A549 (cell line): ENCODE data around the gene KHSRP. TPM values are rescaled to one million over a fixed set of nuclear protein-coding genes. Genes with fewer than 3 reads are reported as not detected.

Experiments used
- ATAC-seq, 2 experiments: fragments of 200-7000 bp in 1 of 2; fragments of >200 bp in 1 of 2; cut with Nextera tagmentation in 1 of 2; cut with Tn5 transposase in 1 of 2; 3 replicates each; pipeline versions ENCODE4 v1.8.0 to v1.9.1; 2018 to 2020; ENCODE audit warnings: mild to moderate bottlenecking in 1 of 2, moderate library complexity in 1 of 2
- CTCF ChIA-PET: fragments of 300-600 bp; sonication (Branson Sonifier 250); formaldehyde crosslinking; extraction: SDS; loops from one replicate; lab custom pipeline; 2021; ENCODE audit warnings: antibody characterized with exemption, inconsistent platforms; lab: Yijun Ruan, JAX
- POLR2A ChIA-PET: fragments of 350-600 bp; formaldehyde crosslinking; extraction: SDS; loops from one replicate; lab custom pipeline; 2021; ENCODE audit warnings: antibody characterized with exemption, inconsistent platforms; lab: Yijun Ruan, JAX
- DNase-seq, 2 experiments: peaks; one replicate each; pipeline versions ENCODE4 v3.0.0 to v3.0.0-alpha.2; 2011 to 2016; ENCODE audit warnings: low read depth in 1 of 2, low spot score in 1 of 2
- FAIRE-seq: peaks from 2 replicates; lab custom pipeline; 2011; peaks lifted over from hg19 to GRCh38; lab: Jason Lieb, UNC
- H3K27ac ChIP-seq, 2 experiments: fragments of >200 bp; sonication (Bioruptor Twin); formaldehyde crosslinking; 3 replicates each; pipeline ENCODE4 v1.5.1; 2016 to 2017
- H3K4me1 ChIP-seq: fragments of >200 bp; sonication (Bioruptor Twin); formaldehyde crosslinking; 3 replicates; pipeline ENCODE4 v1.6.1; 2016
- H3K4me2 ChIP-seq: fragments of >200 bp; sonication (Bioruptor Twin); formaldehyde crosslinking; 3 replicates; pipeline ENCODE4 v1.6.1; 2016
- H3K4me3 ChIP-seq: fragments of >200 bp; sonication (Bioruptor Twin); formaldehyde crosslinking; 3 replicates; pipeline ENCODE4 v1.5.1; 2016
- H3K9me3 ChIP-seq: fragments of >200 bp; sonication (Bioruptor Twin); formaldehyde crosslinking; 3 replicates; pipeline ENCODE4 v1.6.1; 2016
- CBX2 ChIP-seq: fragments of 200-600 bp; sonication (generic); IDR thresholded peaks from 2 replicates; pipeline ENCODE4 v1.6.1; 2016; ENCODE audit warnings: low read depth, mild to moderate bottlenecking, borderline replicate concordance
- CHD4 ChIP-seq: fragments of 200-600 bp; sonication (generic); IDR thresholded peaks from 2 replicates; pipeline ENCODE4 v1.6.1; 2016; ENCODE audit warnings: antibody characterized with exemption, mild to moderate bottlenecking, borderline replicate concordance
- EHF ChIP-seq: fragments of 250-450 bp; sonication (Bioruptor Pico); IDR thresholded peaks from 2 replicates; pipeline ENCODE4 v1.5.0; 2020; ENCODE audit warnings: mild to moderate bottlenecking
- ESRRA ChIP-seq: fragments of 150-350 bp; IDR thresholded peaks from 2 replicates; pipeline ENCODE4 v1.6.1; 2014; ENCODE audit warnings: mild to moderate bottlenecking, low read length, borderline replicate concordance
- FOSB ChIP-seq: fragments of 250-450 bp; sonication (Bioruptor Pico); IDR thresholded peaks from 2 replicates; pipeline ENCODE4 v1.5.0; 2020; ENCODE audit warnings: mild to moderate bottlenecking, moderate library complexity
- FOXS1 ChIP-seq: fragments of 250-450 bp; sonication (Bioruptor Pico); IDR thresholded peaks from 2 replicates; pipeline ENCODE4 v1.5.0; 2020; ENCODE audit warnings: mild to moderate bottlenecking, moderate library complexity
- HOXA7 ChIP-seq: fragments of 250-450 bp; sonication (Bioruptor Pico); IDR thresholded peaks from 2 replicates; pipeline ENCODE4 v1.5.0; 2020; ENCODE audit warnings: mild to moderate bottlenecking, moderate library complexity
- HOXB13 ChIP-seq: fragments of 250-450 bp; sonication (Bioruptor Pico); IDR thresholded peaks from 2 replicates; pipeline ENCODE4 v1.5.0; 2020; ENCODE audit warnings: low read depth, mild to moderate bottlenecking, moderate library complexity
- HOXB5 ChIP-seq: fragments of 250-450 bp; sonication (Bioruptor Pico); IDR thresholded peaks from 2 replicates; pipeline ENCODE4 v1.5.0; 2020; ENCODE audit warnings: mild to moderate bottlenecking, moderate library complexity
- JUN ChIP-seq, 2 experiments: fragments of >200 bp; sonication (Bioruptor Twin); formaldehyde crosslinking; IDR thresholded peaks; 2 replicates in 1 of 2; 3 replicates in 1 of 2; pipeline ENCODE4 v1.6.1; 2016 to 2017
- KDM5A ChIP-seq: fragments of 200-600 bp; sonication (generic); IDR thresholded peaks from 2 replicates; pipeline ENCODE4 v1.6.1; 2016; ENCODE audit warnings: antibody characterized with exemption, mild to moderate bottlenecking
- MAFK ChIP-seq: fragments of 450-650 bp; IDR thresholded peaks from 2 replicates; pipeline ENCODE4 v1.6.1; 2014; ENCODE audit not compliant: partially characterized antibody
- MYC ChIP-seq: IDR thresholded peaks from 2 replicates; pipeline ENCODE4 v1.6.1; 2012; ENCODE audit warnings: mild to moderate bottlenecking, inconsistent platforms, low read length, improper control_type of control experiment, borderline replicate concordance
- PHF8 ChIP-seq: fragments of 200-600 bp; sonication (generic); IDR thresholded peaks from 2 replicates; pipeline ENCODE4 v1.6.1; 2016; ENCODE audit warnings: low read depth, mild to moderate bottlenecking, antibody characterized with exemption, moderate library complexity, borderline replicate concordance
- RAD21 ChIP-seq, 2 experiments: fragments of >200 bp in 1 of 2; sonication (Bioruptor Twin) in 1 of 2; formaldehyde crosslinking in 1 of 2; IDR thresholded peaks in 1 of 2; conservative IDR thresholded peaks in 1 of 2; 2 replicates in 1 of 2; 3 replicates in 1 of 2; pipeline ENCODE4 v1.6.1; 2012 to 2018; ENCODE audit warnings: inconsistent platforms in 1 of 2
- RFX5 ChIP-seq: fragments of 450-650 bp; IDR thresholded peaks from 2 replicates; pipeline ENCODE4 v1.7.1; 2014; ENCODE audit warnings: antibody characterized with exemption, mild to moderate bottlenecking, moderate library complexity
- WGBS: methylation state at CpG from one replicate; pipeline ENCODE4 v1.1.6; 2017; ENCODE audit errors: missing lambda C conversion rate; 5-methylcytosine and 5-hydroxymethylcytosine counted together
- polyA plus RNA-seq, 4 experiments: library from polyadenylated mRNA; depleted of rRNA in 3 of 4; stranded (reverse); fragments of >200 nt; fragmentation: RNase III in 1 of 4; extraction: RNeasy Plus Mini Kit Qiagen cat#74134 plus additional on column Dnase treatment in 1 of 4; gene quantifications; 2 replicates in 3 of 4; 3 replicates in 1 of 4; pipeline ENCODE4 v1.2.3, GENCODE V29; 2011 to 2017
- TF ChIP-seq, protein P1 (sequence below): fragments of 250-450 bp; sonication (Bioruptor Pico); IDR thresholded peaks from 2 replicates; pipeline ENCODE4 v1.5.0; 2020; ENCODE audit warnings: low read depth, mild to moderate bottlenecking, moderate library complexity
- TF ChIP-seq, protein P2 (sequence below): IDR thresholded peaks from 2 replicates; pipeline ENCODE4 v1.6.1; 2012
- TF ChIP-seq, protein P3 (sequence below): fragments of >200 bp; sonication (Bioruptor Twin); formaldehyde crosslinking; IDR thresholded peaks from 2 replicates; pipeline ENCODE4 v1.6.1; 2016
- TF ChIP-seq, protein P4 (sequence below): fragments of 450-650 bp; IDR thresholded peaks from 2 replicates; pipeline ENCODE4 v1.6.1; 2014; ENCODE audit warnings: antibody characterized with exemption

Gene KHSRP
- polyA plus RNA-seq, 2 of the 4 experiments (the other 2 are of a cell fraction), result 54.3 to 192 TPM

DNA sequence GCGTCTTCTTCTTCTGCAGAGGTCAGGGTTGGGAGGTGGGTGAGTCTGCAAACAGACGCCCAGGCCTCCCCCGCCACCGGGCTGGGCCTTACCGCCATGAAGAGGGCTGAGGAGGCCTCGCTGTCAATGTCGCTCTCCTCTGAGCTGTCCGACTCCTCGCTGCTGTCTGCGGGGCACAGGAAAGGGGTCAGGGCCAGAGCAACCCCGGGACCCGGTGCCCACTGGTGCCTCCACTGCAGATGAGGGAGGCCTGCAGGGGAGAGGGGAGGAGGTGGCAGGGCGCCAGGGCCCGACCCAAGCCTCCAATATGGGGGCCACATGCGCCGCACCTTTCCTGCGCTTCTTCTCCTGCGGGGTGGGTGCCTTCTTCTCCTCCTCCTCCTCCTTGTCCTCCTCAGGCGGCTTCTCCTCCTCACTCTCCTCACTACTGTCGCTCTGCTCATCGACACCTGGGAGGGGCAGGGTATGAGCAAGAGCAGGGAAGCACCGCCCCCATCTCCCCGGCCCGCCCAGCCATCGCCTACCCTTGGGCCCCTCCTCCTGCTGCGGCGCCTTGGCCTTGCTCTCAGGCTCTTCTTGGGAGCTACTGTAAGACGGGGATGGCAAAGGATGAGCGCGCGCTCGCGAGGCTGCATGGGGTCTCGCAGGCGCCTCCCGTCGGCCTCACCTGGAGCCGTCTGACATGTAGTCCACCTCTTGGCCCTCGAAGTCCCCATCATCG, 43.4 kb downstream of the KHSRP start:
- ATAC-seq (no peak), DNase-seq (no peak), FAIRE-seq (no peak)
- TF ChIP-seq MAFK (no peak), ESRRA (no peak), EHF (CRISPR knock-in tag) (no peak), MYC (no peak), CBX2 (no peak), FOSB (CRISPR knock-in tag) (no peak), HOXB13 (CRISPR knock-in tag) (no peak), RFX5 (no peak)
- TF ChIP-seq, protein P1, sequence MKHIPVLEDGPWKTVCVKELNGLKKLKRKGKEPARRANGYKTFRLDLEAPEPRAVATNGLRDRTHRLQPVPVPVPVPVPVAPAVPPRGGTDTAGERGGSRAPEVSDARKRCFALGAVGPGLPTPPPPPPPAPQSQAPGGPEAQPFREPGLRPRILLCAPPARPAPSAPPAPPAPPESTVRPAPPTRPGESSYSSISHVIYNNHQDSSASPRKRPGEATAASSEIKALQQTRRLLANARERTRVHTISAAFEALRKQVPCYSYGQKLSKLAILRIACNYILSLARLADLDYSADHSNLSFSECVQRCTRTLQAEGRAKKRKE, result no peak
- no peak overlapping the region for H3K27ac ChIP-seq
- ChIA-PET POLR2A (no interaction called here), CTCF (interaction anchor here (1.3 kb wide), 1 partner anchor 23 kb away, joined by 3 read pairs; no protein-coding TSS in a partner anchor)
- WGBS, result 95% methylated on average over 33 of the region's 40 CpGs
- H3K9me3 ChIP-seq, result no peaks in the 10 kb centered on the region
- no peak overlapping the region for H3K4me2 ChIP-seq
- H3K4me1 ChIP-seq, result no peaks in the 10 kb centered on the region
- H3K4me3 ChIP-seq, result no peak overlapping the region

DNA sequence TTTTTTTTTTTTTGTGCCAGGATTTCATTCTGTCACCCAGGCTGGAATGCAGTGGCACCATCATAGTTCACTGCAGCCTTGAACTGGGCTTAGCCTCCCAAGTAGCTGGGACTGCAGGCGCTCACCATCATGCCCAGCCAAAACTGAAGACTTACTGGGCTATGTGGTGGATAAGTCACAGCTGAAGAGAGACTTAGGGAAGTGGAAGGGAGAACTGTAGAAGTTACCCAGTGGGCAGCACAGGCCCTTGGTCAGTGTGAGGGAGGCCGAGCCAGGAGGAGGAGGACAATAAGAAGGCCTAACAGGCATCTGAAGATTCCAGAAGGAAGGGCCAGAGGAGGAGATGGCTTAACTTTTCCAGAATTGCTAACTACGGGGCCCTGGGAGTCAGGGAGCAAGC, 44.9 kb downstream of the KHSRP start:
- ATAC-seq, result no peak
- Histone ChIP-seq H3K4me1 (no peaks in the 10 kb centered on the region), H3K4me2 (no peak overlapping the region), H3K27ac (no peak overlapping the region), H3K9me3 (no peaks in the 10 kb centered on the region), H3K4me3 (no peak overlapping the region)
- WGBS, result 97% methylated on average over 3 of the region's 3 CpGs
- no peak for FAIRE-seq
- ChIA-PET CTCF (interaction anchor here (0.5 to 1.4 kb wide), 2 partner anchors 19 to 32 kb away, joined by 4 read pairs; no protein-coding TSS in a partner anchor), POLR2A (no interaction called here)
- DNase-seq, result no peak
- no peak for TF ChIP-seq KDM5A
- TF ChIP-seq RAD21 (conservative IDR thresholded peaks at IDR 0.05 in 1 of 2, IDR thresholded peaks at IDR 0.05 in 1 of 2), result no peak
- no peak for TF ChIP-seq HOXA7 (CRISPR knock-in tag)
- no peak for TF ChIP-seq HOXB5 (CRISPR knock-in tag)
- TF ChIP-seq, protein P2, sequence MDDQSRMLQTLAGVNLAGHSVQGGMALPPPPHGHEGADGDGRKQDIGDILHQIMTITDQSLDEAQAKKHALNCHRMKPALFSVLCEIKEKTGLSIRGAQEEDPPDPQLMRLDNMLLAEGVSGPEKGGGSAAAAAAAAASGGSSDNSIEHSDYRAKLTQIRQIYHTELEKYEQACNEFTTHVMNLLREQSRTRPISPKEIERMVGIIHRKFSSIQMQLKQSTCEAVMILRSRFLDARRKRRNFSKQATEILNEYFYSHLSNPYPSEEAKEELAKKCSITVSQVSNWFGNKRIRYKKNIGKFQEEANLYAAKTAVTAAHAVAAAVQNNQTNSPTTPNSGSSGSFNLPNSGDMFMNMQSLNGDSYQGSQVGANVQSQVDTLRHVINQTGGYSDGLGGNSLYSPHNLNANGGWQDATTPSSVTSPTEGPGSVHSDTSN, result no peak
- TF ChIP-seq, protein P3, sequence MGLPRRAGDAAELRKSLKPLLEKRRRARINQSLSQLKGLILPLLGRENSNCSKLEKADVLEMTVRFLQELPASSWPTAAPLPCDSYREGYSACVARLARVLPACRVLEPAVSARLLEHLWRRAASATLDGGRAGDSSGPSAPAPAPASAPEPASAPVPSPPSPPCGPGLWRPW, result no peak
- TF ChIP-seq FOXS1, result no peak
- TF ChIP-seq CBX2, result no peak
- TF ChIP-seq, protein P1, result no peak
- TF ChIP-seq, protein P4, sequence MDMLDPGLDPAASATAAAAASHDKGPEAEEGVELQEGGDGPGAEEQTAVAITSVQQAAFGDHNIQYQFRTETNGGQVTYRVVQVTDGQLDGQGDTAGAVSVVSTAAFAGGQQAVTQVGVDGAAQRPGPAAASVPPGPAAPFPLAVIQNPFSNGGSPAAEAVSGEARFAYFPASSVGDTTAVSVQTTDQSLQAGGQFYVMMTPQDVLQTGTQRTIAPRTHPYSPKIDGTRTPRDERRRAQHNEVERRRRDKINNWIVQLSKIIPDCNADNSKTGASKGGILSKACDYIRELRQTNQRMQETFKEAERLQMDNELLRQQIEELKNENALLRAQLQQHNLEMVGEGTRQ, result no peak
- no peak for TF ChIP-seq HOXB13 (CRISPR knock-in tag)
- no peak for TF ChIP-seq CHD4
- no peak for TF ChIP-seq JUN (IDR thresholded peaks at IDR 0.05)
- TF ChIP-seq PHF8, result no peak
